Measurements from ENCODE around the gene SORL1.
"Not testable (repeated sequence)": the region's sequence is repeated elsewhere in the genome, so short reads cannot be mapped to it uniquely, and the experiment has no call there.

The SORL1 gene

GRCh38 chr11:121566279-121567168, 114.4 kb downstream of the SORL1 start:
- DNase-seq = no peak

- DNase-seq = no peak
Observed at GRCh38 chr11:121567995-121568394, 115.9 kb downstream of the SORL1 start.

- DNase-seq = not testable (repeated sequence)
Observed at GRCh38 chr11:121569332-121570299, 117.5 kb downstream of the SORL1 start.

- no peak for DNase-seq
Observed at GRCh38 chr11:121570453-121570852, 118.3 kb downstream of the SORL1 start.

- DNase-seq = no peak
Observed at GRCh38 chr11:121571506-121571905, 119.4 kb downstream of the SORL1 start.

GRCh38 chr11:121572571-121573059, 120.5 kb downstream of the SORL1 start:
- no peak for DNase-seq

- DNase-seq = no peak
Observed at GRCh38 chr11:121574801-121575200, 122.7 kb downstream of the SORL1 start.

GRCh38 chr11:121575250-121575962, 123.3 kb downstream of the SORL1 start:
- DNase-seq = no peak

GRCh38 chr11:121575963-121576290, 123.8 kb downstream of the SORL1 start:
- DNase-seq = no peak

GRCh38 chr11:121576531-121576930, 124.4 kb downstream of the SORL1 start:
- no peak for DNase-seq

- DNase-seq = no peak
Observed at GRCh38 chr11:121577106-121577848, 125.2 kb downstream of the SORL1 start.

- no peak for DNase-seq
Observed at GRCh38 chr11:121578251-121578976, 126.3 kb downstream of the SORL1 start.

GRCh38 chr11:121580154-121580553, 128.0 kb downstream of the SORL1 start:
- no peak for DNase-seq

- DNase-seq = no peak
Observed at GRCh38 chr11:121581607-121582006, 129.5 kb downstream of the SORL1 start.

- no peak for DNase-seq
Observed at GRCh38 chr11:121582296-121582695, 130.2 kb downstream of the SORL1 start.

GRCh38 chr11:121583825-121584224, 131.7 kb downstream of the SORL1 start:
- DNase-seq = no peak

- DNase-seq = no peak
Observed at GRCh38 chr11:121586750-121587149, 134.6 kb downstream of the SORL1 start.

- no peak for DNase-seq
Observed at GRCh38 chr11:121587182-121587581, 135.1 kb downstream of the SORL1 start.

GRCh38 chr11:121588747-121589146, 136.6 kb downstream of the SORL1 start:
- DNase-seq = no peak

- DNase-seq = no peak
Observed at GRCh38 chr11:121589946-121590537, 137.9 kb downstream of the SORL1 start.

All from NK-92 treated with Interleukin-12 subunit alpha and Interleukin-12 subunit beta, amount 100 ng/mL, for 24 hours (cell line).